Lower leg skin (tissue), 4 donors: Measurements from ENCODE around the gene FUNDC2. TPM values are rescaled to one million over a fixed set of nuclear protein-coding genes. Genes with fewer than 3 reads are reported as not detected.

Experiments
- DNase-seq, 2 donors: peaks; one replicate each; pipeline ENCODE4 v3.0.0-alpha.2; 2019; ENCODE audit warnings: low spot score in 2 of 2
- H3K4me3 ChIP-seq: fragments of 200-600 bp; sonication (generic); 2 replicates; pipeline ENCODE4 v1.5.1; 2017; ENCODE audit warnings: mild to moderate bottlenecking, low read depth; ENCODE audit not compliant: poor library complexity, severe bottlenecking
- POLR2A ChIP-seq, 2 donors: fragments of 450-650 bp; IDR thresholded peaks; one replicate each; pipeline ENCODE4 v1.6.1; 2016 to 2017; ENCODE audit warnings: antibody characterized with exemption in 2 of 2, mild to moderate bottlenecking in 1 of 2, moderate library complexity in 1 of 2
- WGBS, 2 donors: methylation state at CpG; one replicate each; pipeline ENCODE4 v1.1.5; 2018; 5-methylcytosine and 5-hydroxymethylcytosine counted together
- intact Hi-C: fragments of 100-400 bp; cut with DNase I; formaldehyde crosslinking; loops from one replicate; pipeline ENCODE4 v1.15.0; 2023; ENCODE audit warnings: low total_unique reads
- total RNA-seq, 4 donors: library from RNA; depleted of rRNA; stranded (reverse); fragments of >200 nt; gene quantifications; one replicate each; pipeline ENCODE4 v1.1.0, GENCODE V29; 2016
- TF ChIP-seq, protein P1 (sequence below), 3 donors: fragments of 450-650 bp; IDR thresholded peaks; one replicate each; pipeline ENCODE4 v1.5.1; 2016; ENCODE audit warnings: antibody characterized with exemption in 3 of 3, mild to moderate bottlenecking in 3 of 3, moderate library complexity in 2 of 3

FUNDC2 gene
- total RNA-seq, 4 donors from 2014 or later = 21.1 to 35.8 (median 27.3) TPM

DNA sequence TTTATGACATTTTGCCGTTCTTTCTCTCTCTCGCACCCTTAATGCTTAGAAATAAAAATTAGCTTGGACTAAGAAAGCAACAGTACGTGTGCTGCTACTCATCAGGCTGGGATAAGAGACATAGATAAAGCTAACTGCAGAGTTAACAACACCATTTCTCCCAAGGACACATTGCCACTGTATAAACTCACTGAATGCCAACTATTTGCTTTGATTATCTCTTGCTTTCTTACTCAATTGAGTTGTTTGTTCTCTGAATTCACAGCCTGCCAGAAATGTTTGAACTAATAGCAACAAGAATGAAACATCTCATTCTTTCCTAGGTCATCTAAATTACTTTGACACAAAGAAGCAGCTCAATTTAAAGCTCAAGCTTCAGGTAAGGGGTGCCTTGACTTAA, 38.7 kb upstream of the FUNDC2 start:
- intact Hi-C loops = no loop called here
- no peak for DNase-seq
- TF ChIP-seq POLR2A (IDR thresholded peaks at IDR 0.05) = no peak
- TF ChIP-seq, protein P1, sequence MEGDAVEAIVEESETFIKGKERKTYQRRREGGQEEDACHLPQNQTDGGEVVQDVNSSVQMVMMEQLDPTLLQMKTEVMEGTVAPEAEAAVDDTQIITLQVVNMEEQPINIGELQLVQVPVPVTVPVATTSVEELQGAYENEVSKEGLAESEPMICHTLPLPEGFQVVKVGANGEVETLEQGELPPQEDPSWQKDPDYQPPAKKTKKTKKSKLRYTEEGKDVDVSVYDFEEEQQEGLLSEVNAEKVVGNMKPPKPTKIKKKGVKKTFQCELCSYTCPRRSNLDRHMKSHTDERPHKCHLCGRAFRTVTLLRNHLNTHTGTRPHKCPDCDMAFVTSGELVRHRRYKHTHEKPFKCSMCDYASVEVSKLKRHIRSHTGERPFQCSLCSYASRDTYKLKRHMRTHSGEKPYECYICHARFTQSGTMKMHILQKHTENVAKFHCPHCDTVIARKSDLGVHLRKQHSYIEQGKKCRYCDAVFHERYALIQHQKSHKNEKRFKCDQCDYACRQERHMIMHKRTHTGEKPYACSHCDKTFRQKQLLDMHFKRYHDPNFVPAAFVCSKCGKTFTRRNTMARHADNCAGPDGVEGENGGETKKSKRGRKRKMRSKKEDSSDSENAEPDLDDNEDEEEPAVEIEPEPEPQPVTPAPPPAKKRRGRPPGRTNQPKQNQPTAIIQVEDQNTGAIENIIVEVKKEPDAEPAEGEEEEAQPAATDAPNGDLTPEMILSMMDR (IDR thresholded peaks at IDR 0.05) = no peak
- H3K4me3 ChIP-seq = no peak overlapping the region
- WGBS, 2 donors = 73 to 83% methylated on average over 3 of the region's 3 CpGs

DNA sequence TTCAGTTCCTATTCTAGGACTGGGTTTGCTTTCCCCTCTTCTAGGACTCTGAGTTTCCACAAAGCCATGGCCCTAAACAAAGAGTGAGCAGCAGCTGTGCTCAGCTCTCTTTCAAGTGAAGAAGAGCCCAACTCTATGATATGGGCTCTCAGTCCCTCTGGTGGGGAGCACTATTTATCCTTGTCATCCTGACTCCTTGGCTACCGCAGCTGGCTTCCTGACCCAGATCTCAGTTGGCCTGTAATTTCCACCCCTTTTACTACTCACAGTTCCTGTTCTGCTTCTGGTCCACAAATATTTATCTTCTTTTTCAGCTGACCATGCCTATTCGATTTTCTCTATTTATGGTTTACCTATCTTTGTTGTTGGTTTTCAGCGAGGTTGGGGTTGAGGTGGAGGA, 37.9 kb upstream of the FUNDC2 start:
- no peak for DNase-seq
- intact Hi-C loops = no loop called here
- WGBS, 2 donors = 68 to 90% methylated on average over 3 of the region's 3 CpGs
- no peak for TF ChIP-seq POLR2A (IDR thresholded peaks at IDR 0.05)
- TF ChIP-seq, protein P1 (IDR thresholded peaks at IDR 0.05) = no peak
- H3K4me3 ChIP-seq = no peak overlapping the region

DNA sequence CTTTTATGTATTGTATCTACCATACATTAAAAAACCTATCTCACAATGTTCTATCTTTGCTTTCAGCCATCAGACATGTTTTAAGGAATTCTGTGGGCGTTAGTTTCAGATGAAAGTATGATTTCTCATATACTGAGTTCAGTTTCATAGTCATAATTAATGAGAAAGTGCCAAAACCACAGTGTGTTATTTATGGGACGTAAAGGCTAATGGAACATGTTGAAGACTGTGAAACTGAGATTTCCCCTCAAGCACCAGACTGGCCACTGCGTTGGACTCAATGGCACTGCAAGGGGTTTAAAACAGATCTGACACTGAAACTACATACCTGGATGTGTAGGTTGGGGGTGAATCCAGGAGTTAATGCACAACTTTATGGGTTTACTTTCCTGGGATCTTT, 36.1 kb upstream of the FUNDC2 start:
- WGBS, 2 donors = 53 to 76% methylated on average over 3 of the region's 3 CpGs
- H3K4me3 ChIP-seq = no peak overlapping the region
- DNase-seq = no peak
- intact Hi-C loops = no loop called here
- TF ChIP-seq, protein P1 (IDR thresholded peaks at IDR 0.05) = no peak
- TF ChIP-seq POLR2A (IDR thresholded peaks at IDR 0.05) = no peak

DNA sequence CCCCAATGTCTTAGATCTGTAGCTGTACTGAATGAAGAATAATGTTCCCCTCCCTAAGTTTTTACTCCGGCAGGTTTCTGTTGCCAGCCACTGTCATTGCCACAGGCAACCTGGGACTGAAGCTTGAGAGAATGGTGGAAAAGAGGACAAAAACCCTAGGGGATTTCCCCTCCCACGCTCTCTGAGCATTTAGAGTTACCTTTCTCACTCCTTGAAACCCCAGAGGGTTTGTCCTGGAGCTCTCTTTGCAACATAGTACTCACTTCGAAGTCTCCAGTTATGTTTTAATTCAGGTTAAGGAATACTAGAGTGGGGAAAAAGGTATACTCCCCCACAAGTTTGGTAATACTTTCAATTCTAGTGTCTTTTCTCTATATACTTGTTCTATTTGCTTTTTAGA, 35.6 kb upstream of the FUNDC2 start:
- intact Hi-C loops = no loop called here
- DNase-seq = no peak
- 60% methylated on average over 3 of the region's 3 CpGs for WGBS, 2 donors
- TF ChIP-seq, protein P1 (IDR thresholded peaks at IDR 0.05) = no peak
- TF ChIP-seq POLR2A (IDR thresholded peaks at IDR 0.05) = no peak
- H3K4me3 ChIP-seq = no peak overlapping the region

DNA sequence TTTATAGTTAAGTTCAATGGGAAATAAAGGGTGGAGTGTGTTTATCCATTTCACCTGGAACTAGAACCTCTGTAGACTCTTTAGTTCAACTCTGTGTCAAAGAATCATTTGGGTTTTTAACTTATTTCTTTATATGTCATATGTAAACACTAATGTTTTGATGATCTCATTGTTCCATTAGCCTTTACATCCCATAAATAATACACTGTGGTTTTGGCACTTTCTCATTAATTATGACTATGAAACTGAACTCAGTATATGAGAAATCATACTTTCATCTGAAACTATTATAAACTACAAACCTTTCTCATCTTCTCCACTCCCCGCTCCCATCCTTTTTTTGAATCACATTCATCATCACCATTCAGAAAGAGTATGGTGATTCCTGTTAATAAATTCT, 35.2 kb upstream of the FUNDC2 start:
- DNase-seq = no peak
- H3K4me3 ChIP-seq = no peak overlapping the region
- no peak for TF ChIP-seq POLR2A (IDR thresholded peaks at IDR 0.05)
- TF ChIP-seq, protein P1 (IDR thresholded peaks at IDR 0.05) = no peak
- WGBS, 2 donors = 95 to 100% methylated on average over 1 of the region's 1 CpG
- intact Hi-C loops = no loop called here

DNA sequence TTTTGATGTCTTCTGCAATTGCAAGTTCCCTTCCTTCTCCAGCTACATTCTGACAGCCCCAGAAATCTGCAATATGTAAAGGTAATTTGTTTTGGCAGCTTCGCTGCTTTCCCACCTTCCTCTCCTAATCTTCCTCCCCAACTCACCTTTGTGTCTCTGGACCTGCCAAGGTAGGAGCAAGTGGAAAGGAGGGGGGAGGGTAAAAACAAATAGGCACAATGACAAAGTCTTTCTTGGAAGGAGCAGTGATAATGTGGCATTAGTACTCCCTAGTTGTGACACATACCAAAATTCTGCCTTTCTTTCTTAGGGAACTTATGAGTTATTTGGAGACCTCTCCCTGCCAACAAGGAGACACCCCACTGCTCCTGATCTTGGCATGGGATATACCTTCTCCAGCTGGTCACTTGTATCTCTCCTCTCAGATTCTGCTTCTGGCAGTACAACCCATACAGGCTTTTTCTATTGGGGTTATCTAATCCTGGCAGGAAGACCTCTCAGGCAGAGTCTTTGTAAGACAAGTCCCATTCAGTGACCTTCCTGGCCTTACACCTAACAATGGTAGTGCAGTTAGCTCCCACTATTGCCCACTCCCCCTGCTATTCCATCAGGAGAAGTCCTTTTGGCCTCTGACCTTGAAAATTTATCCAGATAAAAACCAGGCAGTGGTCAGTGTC, 28.3 kb upstream of the FUNDC2 start:
- 84 to 100% methylated on average over 1 of the region's 1 CpG for WGBS, 2 donors
- no peak for DNase-seq
- intact Hi-C loops = no loop called here

More for the DNA sequence above, 28.3 kb upstream of the FUNDC2 start:
- H3K4me3 ChIP-seq = no peak overlapping the region
- TF ChIP-seq, protein P1 (IDR thresholded peaks at IDR 0.05) = no peak
- no peak for TF ChIP-seq POLR2A (IDR thresholded peaks at IDR 0.05)
